Activated T-cell treated with anti-CD3 and anti-CD28 coated beads, Interleukin-2, amount 50 U/mL, for 1 hour (primary cell): ENCODE measurements around the gene POU6F2.
"Not testable (repeated sequence)": the region's sequence is repeated elsewhere in the genome, so short reads cannot be mapped to it uniquely, and the experiment has no call there.

Source experiments
- DNase-seq: peaks from one replicate; pipeline ENCODE4 v3.0.0-alpha.2; 2020

Gene POU6F2

DNA sequence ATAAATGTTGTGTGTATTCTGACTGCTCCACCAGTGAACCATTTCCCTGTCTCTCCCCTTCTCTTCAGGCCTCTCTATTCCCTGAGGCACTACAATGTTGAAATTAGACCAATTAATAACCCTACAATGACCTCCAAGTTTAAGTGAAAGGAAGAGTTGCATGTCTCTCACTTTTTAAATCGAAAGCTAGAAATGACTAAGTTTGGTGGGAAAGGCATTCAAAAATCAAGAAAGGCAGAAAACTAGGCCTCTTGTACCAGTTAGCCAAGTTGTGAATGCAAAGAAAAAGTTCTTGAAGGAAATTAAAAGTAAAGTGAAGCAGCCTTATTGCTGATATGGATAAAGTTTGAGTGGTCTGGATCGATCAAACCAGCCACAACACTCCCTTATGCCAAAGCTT is 390.2 kb downstream of the POU6F2 start:
- DNase-seq: no peak

DNA sequence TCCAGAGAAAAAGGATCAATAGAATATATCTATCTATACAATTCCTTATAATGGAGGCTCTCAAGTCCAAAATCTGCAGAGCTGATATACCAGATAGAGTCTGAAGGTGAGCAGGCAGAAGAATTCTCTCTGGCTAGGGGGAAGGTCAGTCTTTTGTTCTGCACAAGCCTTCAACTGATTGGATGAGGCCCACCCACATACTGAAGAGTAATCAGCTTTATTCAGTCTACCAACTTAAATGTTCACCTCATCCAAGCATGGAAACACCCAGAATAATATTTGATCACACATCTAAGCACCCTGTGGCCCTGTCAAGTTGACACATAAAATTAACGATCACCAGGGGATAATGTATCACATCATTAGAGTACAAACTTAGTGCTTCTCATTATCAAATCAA is 394.7 kb downstream of the POU6F2 start:
- DNase-seq: no peak

GRCh38 chr7:39374436-39375040 is 396.8 kb downstream of the POU6F2 start:
- no peak for DNase-seq

DNA sequence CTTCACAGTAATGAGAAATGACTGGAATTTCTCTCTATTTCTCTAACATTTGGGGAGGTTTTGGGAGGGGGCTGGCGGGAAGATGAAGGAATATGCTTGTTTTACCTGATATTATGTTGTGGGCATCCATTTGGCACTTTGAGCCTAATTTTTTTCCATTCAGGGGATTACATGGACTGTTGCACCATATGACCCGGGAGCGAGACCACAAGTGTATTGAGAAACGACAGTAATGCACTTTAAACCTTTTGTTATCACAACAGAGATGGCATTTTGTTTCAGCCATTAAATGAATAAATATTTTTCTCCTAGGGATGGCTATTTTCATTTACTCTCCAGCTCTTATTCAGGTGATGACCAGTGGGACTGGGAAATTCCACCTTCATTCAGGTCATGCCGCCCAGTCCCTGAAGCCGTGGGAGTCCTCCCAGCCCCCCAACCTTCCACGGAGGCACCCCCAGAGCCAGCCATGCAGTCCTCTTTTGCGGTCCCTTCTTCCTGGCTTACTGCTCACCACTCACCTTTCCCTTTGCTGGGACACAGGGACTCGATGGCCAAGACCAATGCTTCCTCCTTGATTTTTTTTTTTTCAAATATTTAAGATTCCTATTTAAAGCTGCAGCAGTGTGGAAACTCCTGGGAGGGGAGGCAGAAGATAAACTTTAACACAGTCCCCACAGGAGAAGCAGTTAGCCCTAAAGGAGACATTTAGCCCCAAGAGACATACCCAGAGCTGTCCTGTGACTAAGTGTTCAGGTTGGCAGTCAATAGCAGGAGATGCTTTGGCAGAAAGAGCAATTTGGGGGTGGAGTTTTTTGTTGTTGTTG is 397.6 kb downstream of the POU6F2 start:
- DNase-seq: no peak

DNA sequence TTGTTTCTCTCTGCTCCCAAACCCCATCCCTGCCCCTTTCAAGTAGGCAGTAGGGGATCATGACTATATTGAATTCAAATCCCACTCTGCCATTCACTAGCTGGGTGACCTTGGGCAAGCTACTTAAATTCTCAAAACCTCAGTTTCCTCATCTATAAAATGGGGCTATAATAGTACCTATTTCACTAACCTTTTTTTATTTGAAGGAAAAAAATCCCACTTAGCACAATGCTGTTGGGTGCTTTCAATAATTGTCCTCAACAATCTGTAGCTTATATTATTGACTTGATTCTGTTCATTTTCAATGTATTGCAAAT is 398.1 kb downstream of the POU6F2 start:
- DNase-seq: no peak

GRCh38 chr7:39376881-39377280 is 399.2 kb downstream of the POU6F2 start:
- DNase-seq: not testable (repeated sequence)

- DNase-seq: no peak
Observed at GRCh38 chr7:39379416-39379815, 401.7 kb downstream of the POU6F2 start.

DNA sequence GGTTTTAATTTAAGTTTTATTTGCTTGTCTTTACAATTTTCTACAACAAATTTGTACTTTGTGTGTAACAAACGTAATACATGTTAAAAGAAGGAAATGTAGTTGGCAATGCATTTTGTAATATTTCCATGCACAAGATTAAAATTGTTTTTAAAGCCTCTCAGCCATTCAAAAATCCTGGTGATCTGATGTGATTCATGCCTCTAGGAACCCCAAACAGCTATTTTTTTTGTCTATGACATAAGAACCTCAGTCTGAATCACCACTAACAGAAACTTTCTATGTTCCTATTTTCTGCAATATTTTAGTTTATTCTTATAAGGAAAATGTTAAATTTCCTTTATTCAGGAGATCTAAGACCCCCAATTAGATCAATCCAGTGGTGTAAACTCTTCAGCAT is 405.4 kb downstream of the POU6F2 start:
- DNase-seq: no peak

- DNase-seq: no peak
Observed at GRCh38 chr7:39384386-39384785, 406.7 kb downstream of the POU6F2 start.

GRCh38 chr7:39386718-39387117 is 409.0 kb downstream of the POU6F2 start:
- no peak for DNase-seq

- DNase-seq: no peak
Observed at GRCh38 chr7:39392151-39392550, 414.4 kb downstream of the POU6F2 start.

DNA sequence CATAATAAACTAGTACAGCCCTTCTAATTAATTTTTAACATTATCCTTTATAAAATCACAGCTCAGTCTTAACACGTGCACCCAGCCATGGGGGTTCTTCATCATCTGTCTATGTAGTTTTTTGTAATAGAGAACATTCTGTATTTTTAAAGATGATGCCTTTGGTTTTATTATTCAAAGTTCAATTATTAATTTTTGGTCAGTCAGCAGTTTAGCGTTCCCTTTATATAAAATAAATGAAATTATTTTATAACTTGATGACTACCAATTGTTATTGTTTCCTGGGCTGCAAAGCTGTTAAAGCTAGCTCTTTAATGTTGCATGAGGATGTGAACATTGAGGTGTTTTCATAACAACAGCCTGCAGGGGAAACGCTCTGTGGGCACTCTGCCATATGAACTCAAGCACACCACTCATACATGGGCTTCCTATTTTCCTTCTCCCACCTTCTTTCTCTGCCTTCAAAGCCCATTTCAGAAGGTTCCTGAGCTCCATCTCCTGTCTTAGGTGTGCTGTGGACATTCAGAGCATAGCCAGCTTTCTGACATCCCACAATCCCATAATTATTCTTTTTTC is 416.5 kb downstream of the POU6F2 start:
- DNase-seq: no peak

- no peak for DNase-seq
Observed at GRCh38 chr7:39399458-39399857, 421.7 kb downstream of the POU6F2 start.

DNA sequence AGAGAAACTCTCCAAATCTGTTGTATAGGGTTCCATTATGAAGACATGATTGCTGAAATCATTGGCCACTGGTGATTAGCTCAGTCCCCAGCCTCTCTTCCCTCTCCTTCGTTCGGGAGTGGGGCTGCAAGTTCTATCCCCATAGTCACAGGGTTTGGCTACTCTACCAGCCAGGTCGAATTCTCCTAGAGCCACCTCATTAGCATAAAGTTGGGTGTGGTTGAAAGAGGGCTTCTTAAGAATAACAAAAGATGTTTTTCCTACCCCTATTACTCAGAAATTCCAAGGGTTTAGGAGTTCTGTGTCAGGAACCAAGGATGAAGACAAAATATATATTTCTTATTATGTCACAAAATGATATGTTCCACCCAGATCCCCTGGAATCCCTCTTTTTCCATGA is 422.3 kb downstream of the POU6F2 start:
- DNase-seq: no peak

- DNase-seq: no peak
Observed at GRCh38 chr7:39400836-39401235, 423.1 kb downstream of the POU6F2 start.

GRCh38 chr7:39402034-39402433 is 424.3 kb downstream of the POU6F2 start:
- no peak for DNase-seq

DNA sequence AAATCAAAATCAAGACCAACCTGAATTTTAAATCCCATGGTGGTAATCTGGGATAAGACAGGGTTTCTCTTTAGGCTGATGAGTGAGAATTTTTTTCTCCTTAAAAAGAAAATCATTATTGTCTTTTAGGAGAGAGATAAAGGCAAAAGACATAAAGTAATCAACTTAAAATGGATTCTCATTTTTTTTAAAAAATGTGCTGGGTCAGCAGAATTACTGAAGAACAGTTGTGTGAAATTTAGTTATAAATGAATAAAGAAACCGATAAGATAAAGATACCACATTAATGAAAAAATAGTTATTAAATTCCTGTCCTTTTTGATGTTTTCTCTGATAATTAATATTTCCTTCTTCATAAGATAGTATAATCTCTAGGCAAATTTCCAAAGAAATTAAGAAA is 427.2 kb downstream of the POU6F2 start:
- no peak for DNase-seq

- no peak for DNase-seq
Observed at GRCh38 chr7:39405581-39405980, 427.9 kb downstream of the POU6F2 start.

GRCh38 chr7:39406467-39406866 is 428.8 kb downstream of the POU6F2 start:
- no peak for DNase-seq

GRCh38 chr7:39407137-39407536 is 429.4 kb downstream of the POU6F2 start:
- DNase-seq: no peak

DNA sequence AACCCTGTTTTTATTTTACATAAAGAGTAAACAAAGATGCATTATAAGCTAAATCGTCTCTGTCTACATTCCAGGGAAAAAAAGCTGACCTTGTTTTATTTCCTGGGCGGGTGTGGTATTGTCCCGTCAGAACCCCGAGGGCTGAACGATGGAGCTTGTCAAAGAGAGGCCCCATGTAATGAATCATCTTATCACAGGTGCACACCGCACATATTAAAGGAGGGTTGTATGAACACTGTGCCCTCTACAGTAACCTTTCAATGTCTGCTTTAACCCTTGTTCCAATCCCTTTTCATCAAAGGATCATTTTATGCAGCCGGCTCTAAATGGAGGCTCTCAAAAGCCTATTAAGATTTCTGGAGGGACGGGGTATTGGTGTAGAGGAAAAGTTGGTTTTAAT is 430.0 kb downstream of the POU6F2 start:
- no peak for DNase-seq

DNA sequence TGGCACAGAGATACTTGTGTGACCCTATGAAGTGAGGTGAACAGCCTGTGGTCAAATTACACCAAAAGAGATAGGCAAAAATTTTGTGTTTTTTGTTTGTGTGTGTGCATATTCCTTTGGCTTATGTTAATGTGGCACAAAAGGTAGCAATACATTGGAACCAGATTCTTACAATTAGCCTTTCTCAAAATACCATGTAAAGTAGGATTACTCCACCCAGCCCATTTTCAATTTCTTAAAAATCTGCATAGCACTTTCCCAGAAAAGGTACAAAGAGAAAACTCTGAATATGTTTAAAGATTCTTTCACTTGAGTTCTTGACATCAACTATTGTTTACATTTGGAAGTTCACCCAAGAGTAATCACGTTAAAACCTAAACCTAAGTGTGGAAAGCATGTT is 431.2 kb downstream of the POU6F2 start:
- no peak for DNase-seq

GRCh38 chr7:39410582-39410981 is 432.9 kb downstream of the POU6F2 start:
- DNase-seq: no peak

DNA sequence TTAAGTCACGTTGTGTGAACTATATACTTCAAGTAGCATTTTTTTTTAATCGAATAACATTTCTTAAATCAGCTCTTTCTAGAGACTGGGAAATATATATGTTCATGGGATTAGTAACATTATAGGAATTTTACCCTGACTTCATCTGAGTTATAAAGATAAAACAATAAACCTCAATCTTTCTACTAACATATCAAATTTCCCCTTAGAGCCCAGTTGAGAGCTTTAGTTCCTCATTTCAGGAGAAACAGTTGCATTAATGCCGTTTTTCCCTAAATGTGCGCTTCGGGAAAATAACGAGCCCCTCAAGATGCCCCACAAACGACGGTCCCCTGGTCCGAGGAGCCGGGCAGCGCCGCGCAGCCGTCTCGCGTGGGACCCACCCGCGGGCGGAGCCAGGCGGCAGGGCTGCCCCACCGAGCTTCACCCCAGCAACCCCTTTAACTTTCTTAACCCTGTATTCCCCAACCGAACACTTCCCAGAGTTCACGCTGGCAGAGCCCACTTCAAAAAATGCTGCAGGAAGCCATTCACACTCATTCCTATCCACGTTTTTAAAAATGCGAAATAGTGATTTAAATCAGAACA is 436.0 kb downstream of the POU6F2 start:
- DNase-seq: no peak
